Mammary epithelial cell (primary cell): ENCODE data around the gene MBL2.

Source experiments
- EZH2 ChIP-seq: IDR thresholded peaks from 2 replicates; pipeline ENCODE4 v1.6.1; 2012; ENCODE audit warnings: low read length, inconsistent platforms, borderline replicate concordance
- TF ChIP-seq, protein P1 (sequence below), 2 donors: IDR thresholded peaks in 1 of 2; conservative IDR thresholded peaks in 1 of 2; 2 replicates each; pipeline ENCODE4 v1.5.1; 2011 to 2012; ENCODE audit warnings: inconsistent platforms in 2 of 2, low read length in 2 of 2, mild to moderate bottlenecking in 2 of 2, control low read depth in 1 of 2, low read depth in 1 of 2; ENCODE audit not compliant: insufficient read depth in 1 of 2; ENCODE audit errors: extremely low read depth in 1 of 2

DNA sequence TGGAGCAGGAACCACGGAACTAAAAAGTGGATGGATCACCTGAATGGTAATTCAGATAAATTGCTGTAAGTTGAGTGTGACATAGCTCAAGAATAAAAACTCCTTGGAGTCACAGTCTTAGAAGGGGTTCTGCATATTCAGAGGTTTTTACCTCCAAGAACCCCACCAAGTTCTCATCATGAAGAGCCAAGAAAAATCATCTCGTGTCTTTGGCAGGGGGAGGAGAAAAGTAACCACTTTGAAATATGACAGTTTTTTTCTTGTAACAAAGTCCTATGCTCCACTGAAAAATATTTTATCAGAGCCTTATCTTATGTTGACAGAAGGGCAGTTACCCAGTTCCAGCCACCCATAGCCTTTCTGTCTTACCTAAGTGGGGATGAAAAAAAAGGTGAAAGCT lies 38.2 kb upstream of the MBL2 start:
- TF ChIP-seq, protein P1, sequence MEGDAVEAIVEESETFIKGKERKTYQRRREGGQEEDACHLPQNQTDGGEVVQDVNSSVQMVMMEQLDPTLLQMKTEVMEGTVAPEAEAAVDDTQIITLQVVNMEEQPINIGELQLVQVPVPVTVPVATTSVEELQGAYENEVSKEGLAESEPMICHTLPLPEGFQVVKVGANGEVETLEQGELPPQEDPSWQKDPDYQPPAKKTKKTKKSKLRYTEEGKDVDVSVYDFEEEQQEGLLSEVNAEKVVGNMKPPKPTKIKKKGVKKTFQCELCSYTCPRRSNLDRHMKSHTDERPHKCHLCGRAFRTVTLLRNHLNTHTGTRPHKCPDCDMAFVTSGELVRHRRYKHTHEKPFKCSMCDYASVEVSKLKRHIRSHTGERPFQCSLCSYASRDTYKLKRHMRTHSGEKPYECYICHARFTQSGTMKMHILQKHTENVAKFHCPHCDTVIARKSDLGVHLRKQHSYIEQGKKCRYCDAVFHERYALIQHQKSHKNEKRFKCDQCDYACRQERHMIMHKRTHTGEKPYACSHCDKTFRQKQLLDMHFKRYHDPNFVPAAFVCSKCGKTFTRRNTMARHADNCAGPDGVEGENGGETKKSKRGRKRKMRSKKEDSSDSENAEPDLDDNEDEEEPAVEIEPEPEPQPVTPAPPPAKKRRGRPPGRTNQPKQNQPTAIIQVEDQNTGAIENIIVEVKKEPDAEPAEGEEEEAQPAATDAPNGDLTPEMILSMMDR (conservative IDR thresholded peaks at IDR 0.05 in 1 of 2, IDR thresholded peaks at IDR 0.05 in 1 of 2; ENCODE audit: extremely low read depth in 1 of 2, insufficient read depth in 1 of 2, low read depth in 1 of 2, low read length in 2 of 2) = no peak
- TF ChIP-seq EZH2 = no peak
